Muscle of back (tissue), 11 donors: Measurements from ENCODE around the gene SLC25A21. TPM values are rescaled to one million over a fixed set of nuclear protein-coding genes. Genes with fewer than 3 reads are reported as not detected.

Source experiments
- DNase-seq, 3 donors: peaks; one replicate each; pipeline versions ENCODE4 v3.0.0 to v3.0.0-alpha.2; 2013
- polyA plus RNA-seq, 10 donors: library from polyadenylated mRNA; unstranded; fragments of 120-200 nt; gene quantifications; one replicate each; pipeline ENCODE4 v1.2.1, GENCODE V29; 2013; ENCODE audit not compliant: insufficient read length in 10 of 10

Gene SLC25A21
- polyA plus RNA-seq, 10 donors, result 1.3 to 2.2 (median 1.6) TPM

- no peak for DNase-seq
Observed at GRCh38 chr14:36664322-36665193, 507.8 kb downstream of the SLC25A21 start.

DNA sequence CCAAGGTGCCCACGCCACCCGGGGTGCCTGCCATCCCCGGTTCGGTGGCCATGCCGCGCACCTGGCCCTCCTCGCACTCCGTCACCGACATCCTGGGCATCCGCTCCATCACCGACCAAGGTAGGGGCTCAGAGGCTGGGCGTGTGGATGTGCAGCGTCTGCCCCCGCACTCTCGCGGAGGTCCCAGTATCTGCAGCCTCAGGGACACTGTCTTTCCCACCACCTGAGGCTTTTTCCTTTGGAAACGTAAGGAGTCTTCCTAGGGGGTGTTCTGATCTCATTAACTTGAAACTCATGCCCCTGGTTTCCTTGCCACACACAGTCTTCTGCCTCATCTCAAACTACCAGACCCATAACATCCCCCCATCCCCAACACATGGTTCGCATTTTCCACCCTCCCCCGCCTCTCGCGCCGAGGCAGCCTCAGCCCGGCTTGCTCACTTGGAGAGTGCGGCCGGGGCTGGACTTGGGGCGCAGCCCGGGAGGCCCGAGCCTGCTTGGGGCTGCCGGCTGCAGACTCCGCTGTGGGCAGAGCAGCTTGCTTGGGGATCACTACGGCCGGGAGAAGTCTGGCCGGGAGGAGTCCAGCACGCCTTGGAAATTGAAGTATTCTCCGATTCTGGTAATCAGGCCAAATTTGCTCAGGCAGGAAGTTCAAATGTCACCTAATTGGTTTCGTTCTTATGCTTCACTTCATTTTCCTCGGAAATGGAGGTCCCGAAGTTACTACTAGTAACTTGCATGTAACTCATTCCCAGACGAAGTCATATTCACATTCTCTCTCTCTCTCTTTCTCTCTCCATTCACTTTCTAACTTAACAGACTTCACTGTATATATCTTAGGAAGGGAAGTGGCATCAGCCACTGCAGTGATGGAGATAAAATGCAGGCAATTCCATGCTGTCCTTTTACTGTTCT, 508.7 kb downstream of the SLC25A21 start:
- DNase-seq, result peak; percentile 33 to 85 (median 67)

DNA sequence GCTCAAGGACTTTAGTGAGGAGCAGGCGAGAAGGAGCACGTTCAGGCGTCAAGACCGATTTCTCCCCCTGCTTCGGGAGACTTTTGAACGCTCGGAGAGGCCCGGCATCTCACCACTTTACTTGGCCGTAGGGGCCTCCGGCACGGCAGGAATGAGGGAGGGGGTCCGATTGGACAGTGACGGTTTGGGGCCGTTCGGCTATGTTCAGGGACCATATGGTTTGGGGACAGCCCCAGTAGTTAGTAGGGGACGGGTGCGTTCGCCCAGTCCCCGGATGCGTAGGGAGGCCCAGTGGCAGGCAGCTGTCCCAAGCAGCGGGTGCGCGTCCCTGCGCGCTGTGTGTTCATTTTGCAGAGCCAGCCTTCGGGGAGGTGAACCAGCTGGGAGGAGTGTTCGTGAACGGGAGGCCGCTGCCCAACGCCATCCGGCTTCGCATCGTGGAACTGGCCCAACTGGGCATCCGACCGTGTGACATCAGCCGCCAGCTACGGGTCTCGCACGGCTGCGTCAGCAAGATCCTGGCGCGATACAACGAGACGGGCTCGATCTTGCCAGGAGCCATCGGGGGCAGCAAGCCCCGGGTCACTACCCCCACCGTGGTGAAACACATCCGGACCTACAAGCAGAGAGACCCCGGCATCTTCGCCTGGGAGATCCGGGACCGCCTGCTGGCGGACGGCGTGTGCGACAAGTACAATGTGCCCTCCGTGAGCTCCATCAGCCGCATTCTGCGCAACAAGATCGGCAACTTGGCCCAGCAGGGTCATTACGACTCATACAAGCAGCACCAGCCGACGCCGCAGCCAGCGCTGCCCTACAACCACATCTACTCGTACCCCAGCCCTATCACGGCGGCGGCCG, 509.6 kb downstream of the SLC25A21 start:
- DNase-seq, result peak in 1 of 3 donors; percentile 67

- no peak for DNase-seq
Observed at GRCh38 chr14:36662258-36662542, 510.2 kb downstream of the SLC25A21 start.

DNA sequence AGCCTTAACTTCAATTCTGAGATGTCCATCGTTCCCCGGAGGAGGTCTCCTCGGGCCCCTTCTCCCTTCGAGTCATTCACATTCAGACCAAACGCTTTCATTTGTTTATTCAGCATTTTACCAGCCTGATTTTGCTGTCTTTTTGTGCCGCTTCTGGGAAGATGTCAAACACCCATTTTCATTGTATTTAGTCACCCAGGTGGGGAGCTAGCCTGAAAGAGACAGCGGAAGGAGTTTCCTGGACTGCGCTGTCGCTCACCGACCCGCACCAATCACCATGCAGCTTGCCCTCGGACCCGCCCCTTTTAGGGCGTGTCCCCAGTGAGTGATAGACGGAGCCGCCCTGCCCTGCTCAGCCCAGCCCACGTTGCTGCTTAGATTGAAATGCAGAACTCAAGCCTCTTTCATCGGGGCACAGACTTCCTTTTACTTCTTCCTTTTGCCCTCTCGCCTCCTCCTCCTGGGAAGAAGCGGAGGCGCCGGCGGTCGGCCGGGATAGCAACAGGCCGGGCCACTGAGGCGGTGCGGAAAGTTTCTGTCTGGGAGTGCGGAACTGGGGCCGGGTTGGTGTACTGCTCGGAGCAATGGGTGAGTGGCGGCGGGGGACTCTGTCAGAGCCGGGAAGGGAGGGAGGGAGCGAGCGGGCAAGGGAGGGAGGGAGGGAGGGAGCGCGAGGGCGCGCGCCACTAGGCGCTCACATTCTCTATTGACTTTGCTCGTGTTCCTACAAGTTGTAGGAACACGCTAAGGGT, 510.7 kb downstream of the SLC25A21 start, which contains the start of gene PAX9:
PAX9 (plus strand) TSS at position 355 of the 752 bp plus-strand sequence; CDS start at position 585, 230 bp downstream.
- peak; percentile 85 to 95 (median 93) for DNase-seq

GRCh38 chr14:36660736-36661505, 511.5 kb downstream of the SLC25A21 start:
- peak in 1 of 3 donors; percentile 19 for DNase-seq

DNA sequence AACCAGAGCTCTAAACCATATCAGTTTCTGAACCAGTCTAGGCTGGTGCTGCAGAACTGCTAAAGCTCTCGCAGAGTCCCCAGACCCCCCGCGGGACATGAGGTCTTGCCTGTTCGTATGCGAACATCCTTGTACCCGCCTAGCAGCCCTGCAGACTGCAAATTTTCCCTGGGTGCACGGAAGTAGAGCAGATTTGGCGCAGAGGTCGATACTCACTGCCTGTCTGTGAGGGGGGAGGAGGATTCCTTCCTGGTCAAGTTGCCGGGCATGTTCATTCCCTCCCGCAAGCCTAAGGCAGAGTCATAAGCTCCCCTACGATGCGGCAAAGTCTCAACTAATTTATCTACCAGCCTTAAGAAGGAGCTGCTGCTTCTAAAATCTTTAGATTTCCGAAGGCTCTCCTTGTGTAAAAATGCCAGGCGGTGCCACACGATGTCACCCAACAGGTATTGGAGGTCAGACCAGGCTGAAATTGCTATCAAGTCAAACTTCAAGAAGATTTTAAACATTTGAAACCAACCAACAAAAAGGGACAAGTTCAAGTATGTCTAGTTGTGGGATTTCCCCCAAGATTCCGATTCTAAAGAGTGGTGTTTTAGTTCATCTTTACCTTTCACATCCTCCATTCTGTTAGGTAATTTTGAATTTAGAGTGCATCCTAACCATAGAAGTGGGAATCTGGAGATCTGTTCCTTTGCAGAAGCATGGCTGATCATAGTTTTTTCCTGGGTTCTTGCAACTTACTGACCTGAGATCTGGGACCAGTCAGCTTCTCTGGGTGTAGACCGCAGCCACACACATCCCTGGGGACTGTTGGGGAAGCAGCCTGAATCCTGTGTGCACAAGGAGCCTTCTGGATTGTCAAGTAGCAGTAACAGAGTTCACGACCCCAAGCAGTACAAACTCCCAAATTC, 512.3 kb downstream of the SLC25A21 start:
- DNase-seq, result peak in 1 of 3 donors; percentile 11

- DNase-seq, result peak in 1 of 3 donors; percentile 36
Observed at GRCh38 chr14:36659010-36659821, 513.2 kb downstream of the SLC25A21 start.

GRCh38 chr14:36658123-36659009, 514.0 kb downstream of the SLC25A21 start:
- peak in 1 of 3 donors; percentile 49 for DNase-seq

DNA sequence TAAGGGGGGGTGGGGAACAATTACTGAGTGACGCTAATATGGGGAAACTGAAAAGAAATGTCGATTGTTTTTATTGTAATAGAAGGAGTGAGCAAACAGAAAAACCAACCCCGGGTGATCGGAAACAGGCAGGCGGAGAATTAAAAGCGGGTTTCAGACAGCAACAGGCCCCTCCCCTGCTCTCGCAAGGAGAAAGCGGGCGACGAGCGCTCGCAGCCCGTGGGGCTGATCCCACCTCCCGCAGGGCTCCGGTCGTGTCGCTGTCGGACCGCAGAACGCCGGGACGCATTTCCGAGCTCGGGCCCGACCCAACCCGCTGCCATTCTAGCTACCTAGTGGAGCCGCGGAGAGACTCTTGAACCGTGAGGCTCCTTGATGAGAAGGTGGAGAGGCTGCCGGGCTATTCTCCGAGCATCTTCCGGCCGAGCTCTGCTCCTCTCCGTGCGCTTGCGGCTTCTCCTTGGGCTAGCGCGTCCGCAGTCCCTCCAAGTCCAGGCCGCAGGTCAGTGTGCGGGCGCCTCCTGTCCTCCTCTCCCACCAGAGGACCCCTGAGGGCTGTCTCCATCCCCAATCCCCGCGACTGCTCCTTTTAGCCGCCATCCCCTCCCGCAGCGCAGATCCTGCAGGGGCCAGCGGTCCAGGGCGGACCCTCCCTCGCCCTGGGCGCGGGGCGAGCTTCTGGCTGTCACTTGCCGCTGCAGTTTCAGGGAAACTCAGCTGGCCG, 514.8 kb downstream of the SLC25A21 start:
- peak in 1 of 3 donors; percentile 55 for DNase-seq

GRCh38 chr14:36656687-36657398, 515.6 kb downstream of the SLC25A21 start:
- peak in 1 of 3 donors; percentile 73 for DNase-seq

DNA sequence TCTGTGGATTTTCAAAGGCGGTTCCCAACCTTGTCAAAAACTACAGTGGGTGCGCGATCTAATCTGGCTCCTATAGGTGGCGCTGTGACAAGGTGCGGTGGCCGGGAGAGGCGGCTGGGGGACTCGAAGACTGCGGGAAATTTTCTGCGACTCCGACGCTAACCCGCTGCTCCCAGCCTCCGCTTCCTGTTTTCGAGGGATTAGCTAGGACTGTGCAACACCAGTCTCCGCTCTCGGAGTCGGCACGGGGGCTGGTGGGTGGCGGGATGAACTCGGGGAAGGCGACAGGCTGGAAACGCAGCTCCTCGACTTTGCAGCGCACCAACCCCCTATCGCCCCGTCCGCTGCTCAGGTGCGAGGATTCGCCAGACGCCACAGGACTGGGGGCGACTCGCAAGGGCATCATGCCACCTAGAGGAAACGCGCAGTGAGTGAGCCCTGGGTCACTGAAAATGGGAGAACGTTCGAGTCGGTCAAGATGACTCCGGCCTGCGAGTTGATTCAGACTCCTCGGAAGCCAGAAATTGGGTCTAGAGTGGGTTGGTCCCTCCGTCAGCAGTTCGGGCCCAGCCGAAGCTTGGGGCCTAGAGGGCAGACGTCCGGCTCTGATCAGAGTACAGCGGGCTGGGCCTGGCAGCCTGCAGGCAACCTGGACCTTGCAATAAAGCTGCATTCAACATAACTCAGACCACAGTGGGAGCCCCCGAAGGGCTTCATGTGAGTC, 516.3 kb downstream of the SLC25A21 start:
- peak in 1 of 3 donors; percentile 66 for DNase-seq

DNA sequence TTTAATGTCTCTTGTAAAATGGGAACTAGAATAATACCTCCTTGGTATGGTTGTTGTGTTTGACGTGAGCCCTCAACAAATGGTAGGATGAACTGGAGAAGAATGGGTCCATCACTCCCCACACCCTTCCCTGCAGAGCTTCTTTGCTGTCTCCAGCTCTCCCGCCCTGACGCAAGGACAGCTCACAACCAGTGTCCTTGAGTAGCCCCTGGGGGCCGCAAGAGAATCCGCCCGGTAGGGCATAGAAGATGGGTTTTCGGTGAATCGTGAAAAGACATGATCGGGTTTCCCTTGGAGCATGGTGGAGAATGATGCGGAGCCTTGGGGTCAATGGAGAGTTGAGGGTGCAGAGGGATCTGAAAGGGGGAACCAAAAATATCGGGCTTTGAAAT, 516.8 kb downstream of the SLC25A21 start:
- DNase-seq, result no peak

- peak in 1 of 3 donors; percentile 25 for DNase-seq
Observed at GRCh38 chr14:36654794-36655381, 517.5 kb downstream of the SLC25A21 start.
